Stimulated activated CD4-positive, alpha-beta T cell treated with anti-CD3 and anti-CD28 coated beads, Interleukin-2, amount 100 ng/mL, for 48 hours (primary cell): ENCODE measurements around the gene ARRDC1.

ENCODE experiments used
- DNase-seq, 2 donors: peaks; one replicate each; pipeline ENCODE4 v3.0.0-alpha.2; 2020

ARRDC1 gene

GRCh38 chr9:137642892-137643291 is 37.4 kb downstream of the ARRDC1 start:
- DNase-seq: no peak

DNA sequence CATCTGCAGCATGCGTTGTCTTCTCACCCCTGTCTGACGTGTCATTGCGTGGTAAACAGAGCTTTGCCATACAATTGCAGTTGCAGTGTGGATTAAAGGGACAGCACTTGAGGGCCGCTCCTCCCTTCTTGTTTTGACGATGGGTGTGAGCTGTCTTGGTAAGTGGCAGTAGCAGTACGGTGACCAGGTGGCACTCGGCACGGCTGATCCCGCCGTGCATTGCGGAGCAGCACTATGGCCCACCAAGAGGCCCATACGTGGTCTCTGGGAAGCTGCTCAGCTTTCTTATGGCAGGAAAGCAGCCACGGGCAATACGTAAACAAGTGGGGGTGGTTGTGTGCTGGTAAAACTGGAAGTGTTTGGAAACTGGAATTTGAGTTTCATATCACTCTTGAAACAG is 38.4 kb downstream of the ARRDC1 start:
- no peak for DNase-seq

GRCh38 chr9:137645211-137645610 is 39.7 kb downstream of the ARRDC1 start:
- DNase-seq: no peak

DNA sequence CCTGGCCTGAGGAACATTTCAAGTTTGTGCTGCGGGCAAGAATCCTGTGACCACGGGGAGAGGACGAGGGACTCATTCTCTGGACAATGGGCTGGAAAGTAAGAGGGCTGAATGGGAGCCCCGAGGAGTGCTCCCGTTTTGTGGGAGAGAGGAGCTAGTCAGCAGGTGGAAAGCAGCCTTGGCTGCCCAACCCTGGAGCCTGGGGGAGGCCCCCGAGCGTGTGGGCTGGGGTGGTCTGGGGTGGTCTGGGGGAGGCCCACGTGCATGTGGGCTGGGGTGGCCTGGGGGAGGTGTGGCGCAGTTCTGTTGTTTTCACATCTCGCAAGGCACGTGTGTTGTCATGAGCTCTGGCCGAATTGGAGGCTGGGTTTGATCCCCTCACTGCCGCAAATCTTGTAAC is 40.9 kb downstream of the ARRDC1 start:
- no peak for DNase-seq

DNA sequence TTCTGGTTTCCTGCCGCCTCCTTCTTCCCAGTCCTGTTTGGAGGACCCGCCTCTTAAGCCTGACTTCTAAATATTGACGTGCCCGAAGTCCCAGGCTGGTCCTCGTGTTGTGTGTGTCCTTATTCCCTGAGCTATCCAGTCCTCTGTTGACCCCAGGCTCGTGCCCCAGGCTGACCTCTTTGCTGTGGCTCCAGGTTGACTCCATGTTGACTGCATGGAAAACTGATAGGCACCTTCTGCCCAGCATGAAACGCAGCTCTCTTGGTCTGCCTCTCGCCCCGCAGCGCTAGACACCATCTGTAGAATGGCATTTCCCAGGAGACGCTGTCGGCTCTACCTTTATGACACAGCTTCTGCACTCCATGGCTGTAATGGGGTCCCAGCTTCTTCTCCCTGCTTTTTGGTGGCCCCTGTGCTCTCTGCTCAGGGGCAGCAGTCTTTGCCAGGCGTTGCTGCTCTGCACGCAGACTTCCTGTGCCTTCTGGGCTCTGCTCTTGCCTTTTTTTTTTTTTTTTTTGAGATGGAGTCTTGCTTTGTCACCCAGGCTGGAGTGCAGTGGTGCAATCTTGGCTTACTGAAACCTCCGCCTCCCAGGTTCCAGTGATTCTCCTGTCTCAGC is 41.7 kb downstream of the ARRDC1 start:
- no peak for DNase-seq

DNA sequence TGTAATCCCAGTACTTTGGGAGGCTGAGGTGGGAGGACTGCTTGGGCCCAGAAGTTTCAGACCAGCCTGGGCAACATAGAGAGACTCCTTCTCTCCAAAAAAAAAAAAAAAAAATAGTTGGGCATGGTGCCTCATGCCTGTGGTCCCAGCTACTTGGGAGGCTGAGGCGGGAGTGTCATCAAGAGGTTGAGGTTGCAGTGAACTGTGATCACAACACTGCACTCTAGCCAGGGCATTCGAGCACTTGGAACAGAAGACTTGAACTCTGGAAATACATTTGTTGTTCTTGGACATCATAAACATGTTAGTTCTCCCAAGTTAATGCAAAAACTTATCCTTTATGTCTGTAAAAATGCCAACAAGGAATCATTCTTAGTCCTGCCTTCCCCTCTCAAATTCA is 42.9 kb downstream of the ARRDC1 start:
- no peak for DNase-seq

DNA sequence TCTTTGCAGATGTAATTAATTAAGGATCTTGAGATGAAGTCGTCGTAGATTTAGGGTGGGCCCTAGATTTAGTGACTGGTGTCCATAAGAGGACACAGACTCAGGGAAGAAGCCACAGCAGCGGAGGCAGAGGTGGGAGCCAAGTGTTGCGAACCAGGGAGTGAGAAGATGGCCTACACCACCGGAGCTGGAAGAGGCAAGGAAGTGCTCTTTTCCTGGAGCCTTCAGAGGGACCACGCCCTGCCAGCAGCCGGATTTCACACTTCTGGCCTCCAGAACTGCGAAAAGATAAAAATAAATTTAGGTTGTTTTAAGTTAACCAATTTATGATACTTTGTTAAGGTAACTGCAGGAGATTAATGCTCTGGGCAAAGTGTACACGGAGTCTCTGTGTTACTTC is 44.1 kb downstream of the ARRDC1 start:
- DNase-seq: no peak

- no peak for DNase-seq
Observed at GRCh38 chr9:137650259-137650658, 44.8 kb downstream of the ARRDC1 start.

DNA sequence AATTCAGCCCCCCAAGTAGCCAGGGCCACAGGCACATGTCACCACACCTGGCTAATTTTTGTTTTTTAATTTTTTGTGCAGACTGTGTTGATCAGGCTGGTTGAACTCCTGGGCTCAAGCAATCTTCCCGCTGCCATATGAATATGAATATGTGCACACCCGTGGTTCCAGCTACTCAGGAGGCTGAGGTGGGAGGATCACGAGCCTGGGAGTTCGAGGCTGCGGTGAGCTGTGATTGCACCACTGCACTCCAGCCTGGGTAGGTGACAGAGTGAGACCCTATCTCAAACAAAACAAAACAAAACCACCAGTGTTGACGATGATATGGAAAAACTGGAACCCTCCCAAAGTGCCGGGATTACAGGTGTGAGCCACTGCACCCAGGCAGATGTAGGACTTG is 45.3 kb downstream of the ARRDC1 start:
- DNase-seq: no peak

DNA sequence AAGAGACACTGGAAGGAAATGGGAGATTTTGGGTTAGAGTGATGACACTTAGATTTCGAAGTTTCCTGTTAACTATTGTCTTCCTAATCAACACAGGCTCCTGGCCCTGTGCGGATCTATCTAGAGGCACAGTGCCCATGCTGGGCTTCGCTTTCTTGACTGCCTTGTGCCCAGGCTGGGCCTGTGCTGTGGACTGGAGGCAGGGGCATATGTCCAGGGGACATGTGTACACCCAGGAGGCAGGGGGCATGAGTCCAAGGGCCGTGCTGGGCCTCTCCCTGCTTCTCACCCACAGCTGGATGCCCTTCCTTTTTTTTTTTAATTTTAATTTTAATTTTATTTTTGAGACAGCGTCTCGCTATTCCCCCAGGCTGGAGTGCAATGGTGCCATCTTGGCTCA is 50.9 kb downstream of the ARRDC1 start:
- no peak for DNase-seq

DNA sequence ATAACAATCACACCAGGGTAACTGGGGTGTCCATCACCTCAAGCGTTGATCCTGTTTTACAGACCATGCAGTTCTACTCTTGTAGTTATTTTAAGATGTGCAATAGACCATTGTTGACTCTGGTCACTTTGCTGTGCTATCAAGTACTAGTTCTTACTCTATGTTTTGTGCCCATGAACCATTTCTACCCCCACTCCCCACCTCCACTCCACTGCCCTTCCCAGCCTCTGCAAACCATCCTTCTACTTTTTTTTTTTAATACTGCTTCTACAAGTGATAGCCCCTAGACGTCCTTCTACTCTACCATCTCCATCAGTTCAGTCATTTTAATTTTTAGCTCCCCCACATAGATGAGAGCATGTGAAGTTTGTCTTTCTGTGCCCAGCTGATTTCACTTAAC is 52.1 kb downstream of the ARRDC1 start:
- no peak for DNase-seq

DNA sequence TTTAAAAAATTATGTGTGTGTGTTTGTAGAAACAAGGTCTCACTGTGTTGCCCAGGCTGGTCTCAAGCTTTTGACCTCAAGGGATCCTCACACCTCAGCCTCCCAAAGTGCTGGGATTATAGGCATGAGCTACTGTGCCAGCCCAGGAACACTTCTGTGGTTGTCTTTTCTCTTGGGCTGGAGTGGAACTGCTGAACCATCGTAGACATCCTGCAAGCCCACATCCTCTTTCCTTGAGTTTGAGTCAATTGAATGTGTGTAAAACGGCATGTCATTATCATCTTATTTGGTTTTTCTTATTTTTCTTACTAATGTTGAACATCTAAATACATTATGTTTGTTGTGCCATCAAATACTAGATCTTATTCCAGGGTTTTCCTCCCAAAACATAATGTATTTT is 53.3 kb downstream of the ARRDC1 start:
- no peak for DNase-seq

DNA sequence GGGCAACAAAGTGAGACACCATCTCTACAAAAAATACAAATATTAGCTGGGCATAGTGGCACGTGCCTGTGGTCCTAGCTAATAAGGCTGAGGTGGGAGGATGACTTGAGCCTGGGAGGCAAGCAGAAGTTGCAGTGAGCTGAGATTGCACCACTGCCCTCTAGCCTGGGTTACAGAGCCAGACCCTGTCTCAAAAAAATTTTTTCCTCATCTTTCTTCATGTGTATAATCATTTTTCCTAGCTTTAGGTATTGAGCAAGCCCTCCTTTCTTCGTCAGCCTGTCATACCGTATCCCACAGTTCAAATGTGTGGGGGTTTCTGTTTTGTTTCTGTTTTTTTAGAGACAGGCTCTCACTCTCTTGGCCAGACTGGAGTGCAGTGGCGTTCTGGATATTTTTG is 54.7 kb downstream of the ARRDC1 start:
- DNase-seq: no peak

DNA sequence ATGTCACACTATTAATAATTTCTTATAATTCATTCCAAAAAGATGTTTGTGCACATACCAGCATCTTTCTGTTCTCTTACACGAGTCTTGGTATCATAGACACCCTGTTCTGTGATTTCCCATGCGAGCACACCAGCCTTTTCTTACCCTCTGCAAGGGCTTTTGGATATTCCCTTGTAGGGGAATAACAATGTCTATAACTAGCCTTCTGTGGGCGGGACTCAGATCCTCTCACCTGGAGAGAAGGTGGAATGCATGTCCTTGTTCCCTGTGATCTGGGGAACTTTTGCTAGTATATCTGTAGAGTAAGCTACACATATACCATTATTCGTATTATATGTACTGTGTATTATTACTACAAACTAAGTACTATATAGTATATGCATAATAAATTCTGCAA is 58.1 kb downstream of the ARRDC1 start:
- no peak for DNase-seq

DNA sequence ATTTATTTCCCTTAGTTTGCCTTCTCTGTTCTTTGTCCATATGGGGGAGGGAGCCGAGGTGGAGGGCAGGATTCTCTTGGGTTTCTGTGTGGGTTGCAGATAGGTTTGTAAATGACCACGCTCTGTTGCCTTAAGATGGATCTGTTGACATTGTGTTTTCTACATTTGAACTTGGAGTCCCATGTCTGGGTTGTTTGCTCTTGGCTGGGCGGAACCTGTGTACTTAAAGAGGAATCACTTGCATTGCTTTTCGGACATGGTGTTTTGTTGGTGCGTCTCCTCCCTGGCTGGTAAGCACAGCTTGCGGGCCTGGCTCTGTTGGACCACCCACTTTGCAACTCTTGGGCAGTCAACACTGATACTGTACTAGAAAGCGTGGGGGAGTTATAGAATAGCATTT is 59.2 kb downstream of the ARRDC1 start:
- no peak for DNase-seq
